GM20431 (cell line): ENCODE measurements around the gene SNAP23.

Experiments used
- in situ Hi-C: fragments of 300-500 bp; cut with MseI, MboI; formaldehyde crosslinking; loops from one replicate; pipeline ENCODE4 v1.15.0; 2020; ENCODE audit warnings: low sequenced_read_pairs; ENCODE audit not compliant: unreplicated experiment

Gene SNAP23

GRCh38 chr15:42493679-42494078, 1.8 kb upstream of the SNAP23 start:
- in situ Hi-C loops = no loop called here

DNA sequence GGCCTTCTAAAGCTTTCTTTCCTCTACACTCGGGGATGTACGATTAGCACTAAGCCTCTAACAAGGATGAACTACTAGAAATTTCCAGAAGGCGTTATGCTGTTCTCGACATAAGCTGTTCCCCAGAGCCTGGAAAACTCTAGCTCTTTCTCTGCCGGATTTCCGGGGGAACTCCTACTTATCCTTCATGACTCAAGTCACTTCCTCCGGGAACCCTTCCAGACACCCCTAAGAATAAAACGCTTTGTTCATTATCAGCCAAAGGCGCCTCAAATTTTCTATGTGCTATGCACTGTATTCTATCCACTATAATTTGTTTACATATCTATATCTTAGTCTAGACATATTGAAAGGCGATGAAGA, 455 bp upstream of the SNAP23 start:
- in situ Hi-C loops = no loop called here

DNA sequence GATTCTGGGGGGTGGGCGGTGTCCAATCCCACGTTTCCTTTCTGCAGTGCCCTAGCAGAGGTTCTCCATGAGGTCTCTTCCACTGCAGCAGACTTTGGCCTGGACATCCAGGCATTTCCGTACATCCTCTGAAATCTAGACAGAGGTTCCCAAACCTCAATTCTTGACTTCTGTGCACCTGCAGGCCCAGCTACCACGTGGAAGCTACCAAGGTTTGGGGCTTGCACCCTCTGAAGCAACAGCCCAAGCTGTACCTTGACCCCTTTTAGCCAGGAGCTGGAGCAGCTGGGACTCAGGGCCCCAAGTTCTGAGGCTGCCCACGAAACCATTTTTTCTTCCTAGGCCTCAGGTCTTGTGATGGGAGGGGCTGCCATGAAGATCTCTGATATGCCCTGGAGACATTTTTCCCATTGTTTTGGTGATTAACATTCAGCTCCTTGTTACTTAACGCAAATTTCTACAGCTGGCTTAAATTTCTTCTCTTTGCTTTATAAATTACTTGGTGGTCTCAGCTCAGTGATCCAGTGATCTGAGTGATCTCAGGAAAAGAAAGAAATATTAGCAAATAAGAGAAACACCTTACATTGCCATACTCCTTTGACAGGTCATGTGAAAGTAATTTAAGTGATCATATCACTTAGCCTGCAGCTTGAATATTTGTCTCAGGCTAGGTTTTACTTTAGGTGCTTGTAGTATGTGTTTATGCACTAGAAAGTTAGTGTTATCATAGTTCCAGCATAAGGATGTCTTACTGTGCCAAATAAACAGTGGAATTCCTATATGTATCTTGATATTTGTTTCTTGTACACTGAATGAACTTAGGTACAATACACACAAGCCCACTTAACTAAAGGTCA, 3.0 kb downstream of the SNAP23 start:
- in situ Hi-C loops = no loop called here

DNA sequence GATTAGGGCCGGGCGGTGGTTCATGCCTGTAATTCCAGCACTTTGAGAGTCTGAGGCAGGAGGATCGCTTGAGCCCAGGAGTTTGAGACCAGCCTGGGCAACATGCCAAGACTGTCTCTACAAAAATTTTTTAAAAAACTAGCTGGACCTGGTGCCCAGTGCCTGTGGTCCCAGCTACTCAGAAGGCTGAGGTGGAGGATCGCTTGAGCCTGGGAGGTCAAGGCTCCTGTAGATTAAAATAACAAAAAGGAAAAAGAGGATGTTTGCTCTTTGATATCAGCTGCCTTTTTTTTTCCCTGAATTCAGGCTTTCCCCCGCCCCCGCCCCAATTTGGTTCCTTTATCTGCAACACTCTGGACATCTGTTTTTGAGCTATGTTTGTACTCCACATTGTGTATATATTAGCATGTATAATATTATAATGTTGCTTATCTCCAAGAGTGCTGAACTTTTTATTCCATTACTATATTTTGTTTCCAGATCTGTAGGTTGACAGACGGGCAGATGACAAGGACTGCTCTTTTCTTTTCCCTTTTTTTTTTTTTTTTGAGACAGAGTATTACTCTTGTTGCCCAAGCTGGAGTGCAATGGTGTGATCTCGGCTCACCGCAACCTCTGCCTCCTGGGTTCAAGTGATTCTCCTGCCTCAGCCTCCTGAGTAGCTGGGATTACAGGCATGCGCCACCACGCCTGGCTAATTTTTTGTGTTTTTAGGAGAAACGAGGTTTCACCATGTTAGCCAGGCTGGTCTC, 4.6 kb downstream of the SNAP23 start:
- in situ Hi-C loops = no loop called here

DNA sequence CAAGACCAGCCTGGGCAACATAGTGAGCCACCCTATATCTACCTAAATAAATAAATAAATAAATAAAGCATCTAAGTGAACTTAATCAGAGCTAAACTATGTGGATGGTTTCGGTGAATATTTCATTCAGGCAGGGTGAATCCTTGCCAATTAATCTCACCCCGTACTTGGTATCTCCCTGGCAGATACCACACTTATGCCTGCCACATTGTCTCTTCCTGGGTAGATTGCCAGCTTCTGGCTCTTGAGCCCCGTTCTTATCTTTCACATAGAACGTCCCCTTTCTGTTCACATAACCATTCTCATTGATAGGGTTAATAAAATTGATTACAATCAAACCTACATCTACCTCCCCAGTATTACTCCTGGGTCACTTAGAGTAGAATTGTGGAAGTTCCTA, 7.0 kb downstream of the SNAP23 start:
- in situ Hi-C loops = no loop called here

- in situ Hi-C loops = no loop called here
Observed at GRCh38 chr15:42503825-42504224, 8.4 kb downstream of the SNAP23 start.

GRCh38 chr15:42504631-42505030, 9.2 kb downstream of the SNAP23 start:
- in situ Hi-C loops = no loop called here

GRCh38 chr15:42507514-42507913, 12.1 kb downstream of the SNAP23 start:
- in situ Hi-C loops = no loop called here

GRCh38 chr15:42508263-42508690, 12.8 kb downstream of the SNAP23 start:
- in situ Hi-C loops = no loop called here

DNA sequence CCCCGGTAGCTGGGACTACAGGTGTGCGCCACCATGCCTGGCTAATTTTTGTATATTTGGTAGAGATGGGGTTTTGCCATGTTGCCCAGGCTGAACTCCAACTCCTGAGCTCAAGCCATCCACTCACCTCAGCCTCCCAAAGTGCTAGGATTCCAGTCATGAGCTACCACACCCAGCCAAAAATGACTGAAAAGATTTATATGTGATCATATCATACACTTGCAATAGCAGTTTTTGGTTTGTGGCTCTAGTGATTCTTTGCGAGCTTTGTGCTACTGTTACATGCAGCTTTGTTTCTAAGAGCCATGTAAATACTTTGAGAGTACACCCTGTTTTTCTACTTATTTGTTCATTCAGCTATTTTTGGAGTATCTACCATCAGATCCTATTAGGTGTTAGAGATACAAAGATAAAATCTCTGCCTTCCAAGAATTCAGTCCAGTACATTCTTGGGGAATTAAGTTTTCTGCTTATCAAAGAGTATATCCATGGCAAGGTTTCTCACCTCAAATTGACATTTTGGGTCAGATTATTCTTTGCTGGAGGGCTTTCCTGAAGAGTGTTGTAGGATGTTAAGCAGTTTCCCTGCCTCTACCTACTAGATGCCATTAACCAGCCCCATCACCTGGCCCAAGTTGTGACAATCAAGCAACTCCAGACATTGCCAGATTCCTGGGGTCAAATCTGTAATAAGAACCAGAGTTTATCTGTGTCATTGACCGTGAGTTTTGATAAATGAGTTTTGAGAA, 15.0 kb downstream of the SNAP23 start:
- in situ Hi-C loops = no loop called here

DNA sequence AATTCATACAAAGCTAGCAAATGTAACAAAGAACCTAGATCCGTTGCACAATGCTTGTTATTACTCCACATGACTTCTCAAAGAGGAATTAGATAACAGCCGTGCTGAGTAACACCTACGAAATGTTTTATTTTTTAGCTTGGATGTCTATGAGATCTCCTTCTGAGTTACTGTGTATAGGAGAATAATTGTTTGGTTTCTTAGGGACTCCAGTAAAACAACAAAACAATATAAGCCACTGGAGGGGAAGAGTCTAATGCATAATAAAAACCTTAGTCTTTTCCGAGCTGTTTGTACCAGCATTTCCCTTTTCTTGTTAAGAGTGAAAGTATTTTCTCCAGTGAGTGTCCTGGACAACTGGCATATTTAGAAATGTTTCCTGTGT, 15.6 kb downstream of the SNAP23 start:
- in situ Hi-C loops = no loop called here

- in situ Hi-C loops = no loop called here
Observed at GRCh38 chr15:42523331-42523730, 27.9 kb downstream of the SNAP23 start.

GRCh38 chr15:42528970-42529369, 33.5 kb downstream of the SNAP23 start:
- in situ Hi-C loops = no loop called here

DNA sequence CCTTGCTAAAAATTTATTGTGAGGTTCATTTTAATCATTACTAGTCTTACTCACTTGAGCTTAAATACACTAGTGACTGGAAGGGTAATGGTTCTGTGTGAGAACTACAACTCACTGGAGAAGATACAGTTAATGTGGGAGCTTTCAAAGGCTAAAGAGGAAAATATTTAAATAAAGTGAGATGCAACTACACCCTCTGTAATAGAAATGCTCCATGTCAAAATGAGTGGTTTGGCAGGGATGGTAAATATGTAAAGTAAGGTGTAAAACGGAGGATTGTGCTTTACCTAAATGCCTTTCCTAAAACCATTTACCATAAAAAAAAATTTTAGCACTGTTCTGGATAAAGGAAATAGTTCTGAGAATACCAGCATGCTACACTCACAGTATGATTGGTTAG, 37.8 kb downstream of the SNAP23 start:
- in situ Hi-C loops = no loop called here

GRCh38 chr15:42544853-42545629, 49.6 kb downstream of the SNAP23 start:
- in situ Hi-C loops = no loop called here

DNA sequence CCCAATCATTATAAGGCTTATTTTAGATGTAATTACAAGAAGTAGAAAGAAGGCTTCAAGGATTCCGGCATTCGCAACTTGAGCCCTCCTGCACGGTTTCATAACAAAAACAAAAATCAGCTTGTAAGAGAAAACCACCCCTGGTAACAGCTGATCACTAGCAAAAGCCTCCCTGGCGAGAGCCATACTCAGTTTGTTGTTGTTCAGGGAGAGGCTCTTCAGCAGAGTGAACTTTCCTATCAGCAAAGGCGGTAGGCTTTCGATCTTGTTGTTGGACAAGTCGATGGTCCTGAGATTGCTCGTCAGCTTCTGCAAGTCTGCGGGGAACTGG, 52.4 kb downstream of the SNAP23 start:
- in situ Hi-C loops = no loop called here

DNA sequence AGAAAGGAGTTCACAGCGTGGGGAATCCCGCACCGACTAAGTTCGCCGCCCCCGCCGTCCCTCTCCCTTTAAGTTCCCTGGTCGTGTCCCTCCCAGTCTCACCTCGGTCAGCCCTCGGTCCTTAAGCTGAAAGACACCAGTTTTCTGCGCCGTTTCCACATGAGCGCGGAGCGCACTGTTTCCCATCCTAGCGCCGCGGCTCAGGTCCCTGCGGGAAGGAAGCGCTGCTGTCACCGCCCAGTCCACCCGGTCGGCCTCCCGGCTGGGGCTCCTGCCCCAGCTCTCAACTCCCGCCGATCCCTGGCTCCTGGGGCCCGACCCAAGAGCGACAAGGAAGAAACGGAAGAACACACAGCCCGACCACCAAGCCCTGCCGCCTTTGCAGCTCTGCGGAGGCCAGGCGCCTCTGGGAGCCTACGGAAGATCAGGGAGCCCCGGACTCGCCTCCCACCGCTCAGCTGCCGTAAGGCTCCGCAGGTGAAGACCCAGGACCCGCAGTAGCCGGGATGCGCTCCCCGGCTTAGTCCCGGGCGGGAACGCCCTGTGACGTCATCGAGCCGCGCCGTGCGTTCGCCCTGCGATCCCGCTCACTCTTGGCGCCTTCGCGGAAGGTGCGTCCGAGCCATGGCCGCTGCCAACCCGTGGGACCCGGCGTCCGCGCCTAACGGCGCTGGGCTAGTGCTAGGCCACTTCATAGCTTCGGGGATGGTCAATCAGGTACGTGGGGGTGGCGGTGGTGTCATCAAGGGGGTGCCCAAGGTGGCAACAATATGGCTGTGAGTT, 53.0 kb downstream of the SNAP23 start, which contains the start of the genes HAUS2 and LRRC57:
TSS of gene HAUS2 (plus strand) at position 590 of the 783 bp plus-strand sequence. CDS start at position 625, 35 bp downstream.
TSS of gene LRRC57 (minus strand) at position 545 of the 783 bp plus-strand sequence. CDS start at position 186, 359 bp downstream.
- in situ Hi-C loops = no loop called here

DNA sequence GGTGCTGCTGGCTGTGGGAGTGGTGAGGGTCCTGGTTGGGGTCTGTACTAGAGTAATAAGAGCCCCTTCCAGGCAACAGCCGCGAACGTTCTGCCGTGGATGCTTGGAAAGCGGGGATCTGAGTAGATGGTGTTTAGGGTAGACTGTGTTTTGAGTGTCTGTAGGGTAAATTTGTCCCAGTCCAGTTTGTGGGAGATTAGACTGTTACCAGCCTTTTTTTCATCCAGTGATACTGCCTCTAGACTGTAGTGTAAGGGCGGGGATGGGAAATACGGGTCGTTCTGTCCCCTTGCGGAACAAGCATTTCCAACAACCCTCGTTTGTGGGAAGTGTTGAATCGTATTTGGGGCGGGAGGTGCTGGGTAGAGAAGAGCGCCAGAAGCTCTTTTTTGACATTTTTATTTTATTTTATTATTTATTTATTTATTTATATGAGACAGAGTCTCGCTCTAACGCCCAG, 53.6 kb downstream of the SNAP23 start:
- in situ Hi-C loops = no loop called here

- in situ Hi-C loops = no loop called here
Observed at GRCh38 chr15:42549741-42550392, 54.4 kb downstream of the SNAP23 start.
